C4-2B (cell line): ENCODE data around the gene MBD1.

Experiments
- CTCF ChIP-seq: fragments of 450-650 bp; conservative IDR thresholded peaks from 2 replicates; pipeline ENCODE4 v1.5.1; 2017; ENCODE audit warnings: mild to moderate bottlenecking
- ZFX ChIP-seq: fragments of 450-650 bp; IDR thresholded peaks from 2 replicates; pipeline ENCODE4 v1.6.1; 2017

DNA sequence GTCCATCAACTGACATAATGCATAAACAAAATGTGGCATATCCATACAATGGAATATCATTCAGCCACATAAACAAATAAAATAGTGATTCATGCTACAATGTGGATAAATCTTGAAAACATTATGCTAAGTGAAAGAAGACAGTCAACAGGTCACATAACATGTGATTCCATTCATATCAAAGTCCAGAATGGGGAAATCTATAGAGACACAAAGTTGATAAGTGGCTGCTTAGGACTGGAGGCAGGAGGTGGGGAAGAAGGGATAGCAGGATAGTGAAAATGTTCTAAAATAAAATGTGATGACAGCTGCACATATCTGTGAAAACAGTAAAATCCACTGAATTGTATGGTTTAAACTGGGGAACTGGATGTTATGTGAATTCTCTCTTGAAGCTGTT is 33.8 kb downstream of the MBD1 start:
- no peak for TF ChIP-seq CTCF
- no peak for TF ChIP-seq ZFX
